Thymus (tissue), 11 donors: ENCODE data around the gene FKBP2. TPM values are rescaled to one million over a fixed set of nuclear protein-coding genes. Genes with fewer than 3 reads are reported as not detected.

Experiments used
- DNase-seq, 9 donors: peaks; one replicate each; pipeline ENCODE4 v3.0.0-alpha.2; 2013; ENCODE audit warnings: low spot score in 9 of 9, low read depth in 6 of 9, missing footprints in 1 of 9
- H3K27ac ChIP-seq, 2 donors: one replicate each; pipeline ENCODE4 v1.5.1; 2013; ENCODE audit warnings: control low read depth in 1 of 2, low read depth in 1 of 2, low read length in 1 of 2, mild to moderate bottlenecking in 1 of 2, moderate library complexity in 1 of 2
- H3K27me3 ChIP-seq, 2 donors: one replicate each; pipeline ENCODE4 v1.5.1; 2013; ENCODE audit warnings: low read length in 1 of 2; ENCODE audit not compliant: control insufficient read depth in 2 of 2, insufficient read depth in 1 of 2
- H3K36me3 ChIP-seq, 2 donors: one replicate each; pipeline ENCODE4 v1.5.1; 2013; ENCODE audit warnings: low read length in 1 of 2, mild to moderate bottlenecking in 1 of 2, moderate library complexity in 1 of 2; ENCODE audit not compliant: control insufficient read depth in 2 of 2, insufficient read depth in 2 of 2
- H3K4me1 ChIP-seq, 2 donors: one replicate each; pipeline ENCODE4 v1.5.1; 2013; ENCODE audit warnings: low read length in 2 of 2; ENCODE audit not compliant: control insufficient read depth in 2 of 2, insufficient read depth in 2 of 2
- H3K4me3 ChIP-seq, 2 donors: one replicate each; pipeline ENCODE4 v1.5.1; 2013; ENCODE audit warnings: low read length in 2 of 2, control low read depth in 1 of 2, mild to moderate bottlenecking in 1 of 2
- H3K9me3 ChIP-seq, 2 donors: one replicate each; pipeline ENCODE4 v1.5.1; 2013; ENCODE audit warnings: low read length in 1 of 2, mild to moderate bottlenecking in 1 of 2; ENCODE audit not compliant: control insufficient read depth in 2 of 2, insufficient read depth in 1 of 2
- WGBS: extraction: QIAGEN DNeasy Blood & Tissue Kit; methylation state at CpG from one replicate; pipeline ENCODE4 v1.1.7; 2013; 5-methylcytosine and 5-hydroxymethylcytosine counted together
- polyA plus RNA-seq: library from polyadenylated mRNA; stranded (reverse); fragments of 200-250 nt; gene quantifications from one replicate; pipeline ENCODE4 v1.2.3, GENCODE V29; 2013
- total RNA-seq: library from RNA; stranded (reverse); fragments of 120-200 nt; gene quantifications from one replicate; pipeline ENCODE4 v1.2.4, GENCODE V29; 2013
- donor health status: healthy.

FKBP2 gene
- total and polyA plus RNA-seq, 2 donors: 45.0 to 128 TPM

DNA sequence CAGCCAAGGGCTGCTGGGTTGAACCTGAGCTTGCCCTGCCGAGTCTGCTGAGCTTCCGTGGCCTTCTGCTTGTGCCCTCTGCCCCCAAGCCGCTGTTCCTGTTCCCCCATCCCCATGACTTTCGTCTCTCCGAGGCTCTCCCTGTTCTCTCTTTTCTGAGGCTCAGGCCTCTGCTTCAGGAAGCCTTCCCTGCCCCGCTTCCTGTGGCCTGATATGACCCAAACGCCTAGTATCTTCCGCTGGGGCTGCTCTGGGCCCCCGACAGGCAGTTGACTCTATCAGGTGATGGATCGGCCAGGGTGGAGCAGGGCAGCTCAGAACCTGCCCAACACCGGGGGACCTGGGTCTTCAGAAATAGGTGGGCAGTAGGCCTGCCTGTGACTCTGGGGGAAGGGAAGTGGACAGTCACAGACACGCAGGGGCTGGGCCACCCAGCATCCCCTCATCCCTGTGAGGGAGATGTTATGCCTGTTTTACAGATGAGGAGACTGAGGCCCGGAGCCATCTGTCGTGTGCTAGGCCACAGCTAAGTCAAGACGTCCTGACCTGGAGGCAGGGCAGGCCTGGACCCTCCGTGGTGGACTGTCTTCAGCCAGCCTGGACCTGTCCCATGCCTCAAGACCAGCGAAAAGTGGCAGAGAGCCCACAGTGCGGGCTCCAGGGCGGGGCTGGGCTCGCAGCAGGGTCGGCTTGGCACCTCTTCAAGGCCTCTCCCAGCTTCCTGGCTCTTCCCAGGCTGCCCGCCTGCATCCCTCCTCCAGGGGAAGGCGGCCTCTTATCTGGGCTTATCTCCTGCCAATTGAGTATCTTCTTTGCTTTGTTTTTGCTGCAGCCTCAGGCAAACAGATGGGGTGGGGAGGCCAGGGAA lies 27.4 kb downstream of the FKBP2 start:
- Histone ChIP-seq H3K9me3 (peaks cover 0 to 5% of the 10 kb centered on the region in 2 donors), H3K27me3 (no peaks in the 10 kb centered on the region), H3K27ac (peak overlapping the region; percentile 95 to 98), H3K36me3 (peaks cover 5 to 9% of the 10 kb centered on the region in 2 donors), H3K4me3 (peak overlapping the region; percentile 78 to 83), H3K4me1 (peaks cover 9 to 32% of the 10 kb centered on the region in 2 donors)
- no peak for DNase-seq
- WGBS: 70% methylated on average over 23 of the region's 23 CpGs

DNA sequence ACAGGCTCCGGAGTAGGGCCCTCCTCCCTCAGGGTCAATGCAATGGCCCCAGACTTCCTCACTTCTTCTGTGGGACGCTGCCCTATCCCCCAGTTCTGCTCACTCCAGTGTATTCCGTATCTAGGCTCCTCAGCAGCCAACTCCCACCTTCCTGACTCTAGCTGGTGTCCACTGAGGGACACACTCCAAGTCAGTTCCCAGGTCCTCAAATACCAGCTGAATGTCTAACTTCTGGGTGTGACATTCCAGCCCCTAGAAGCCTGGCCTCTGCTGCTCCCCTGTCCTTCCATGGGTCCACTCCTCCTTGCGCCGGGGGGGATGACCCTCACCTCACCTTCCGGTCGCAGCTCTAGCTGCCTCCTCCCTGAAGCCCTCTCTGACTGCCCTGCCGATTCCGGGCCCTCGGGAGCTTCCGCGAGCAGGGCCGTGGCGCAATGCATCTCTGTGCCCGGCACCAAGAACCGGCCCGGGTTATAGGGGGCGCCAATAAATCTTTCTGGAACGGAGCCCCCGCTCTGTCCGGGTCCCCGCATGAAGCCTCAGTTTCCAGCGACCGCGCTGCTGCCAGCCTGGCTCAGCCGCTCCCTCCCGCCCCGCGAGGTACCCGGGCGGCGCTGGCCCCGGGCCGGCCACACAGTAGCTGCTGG lies 28.1 kb downstream of the FKBP2 start:
- peak in 2 of 9 donors; percentile 35 to 43 for DNase-seq

DNA sequence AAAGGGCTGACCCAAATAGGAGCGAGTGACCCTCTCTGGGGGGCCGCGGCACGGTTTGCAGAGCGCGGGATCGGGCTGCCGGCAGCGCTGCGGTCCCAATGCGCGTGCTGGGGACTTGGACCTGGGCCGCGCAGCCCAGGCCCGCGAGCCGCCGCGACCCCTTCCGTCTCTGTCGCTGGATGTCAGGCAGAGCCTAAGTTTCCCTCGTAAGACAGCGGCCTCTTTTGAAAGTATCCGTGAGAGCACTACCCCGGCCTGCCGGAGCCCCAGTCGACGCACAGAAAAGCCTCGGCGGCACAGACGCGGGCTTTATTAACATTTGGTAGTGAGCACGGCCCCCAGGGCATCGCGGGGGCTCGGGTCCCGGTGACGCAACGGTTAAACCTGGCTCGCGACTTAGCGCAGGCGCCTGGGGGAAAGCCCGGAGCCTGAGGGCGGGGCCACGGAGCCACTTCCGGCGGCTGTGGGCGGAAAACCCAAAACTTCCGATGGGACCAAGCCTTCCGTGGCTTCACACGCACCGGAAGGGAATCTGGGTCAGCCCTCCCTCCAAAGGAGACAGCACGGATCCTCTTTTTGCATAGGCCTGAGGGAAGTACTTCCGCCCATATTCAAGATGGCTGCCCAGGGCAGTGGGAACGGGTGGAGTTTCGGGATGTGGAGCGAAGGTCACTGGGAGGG lies 28.8 kb downstream of the FKBP2 start:
- no peaks in the 10 kb centered on the region for H3K27me3 ChIP-seq
- peak overlapping the region; percentile 78 to 83 for H3K4me3 ChIP-seq
- peak; percentile 97 to 99 (median 98) for DNase-seq
- peaks cover 0 to 5% of the 10 kb centered on the region in 2 donors for H3K9me3 ChIP-seq
- peaks cover 9 to 32% of the 10 kb centered on the region in 2 donors for H3K4me1 ChIP-seq
- H3K27ac ChIP-seq: peak overlapping the region; percentile 95 to 98
- H3K36me3 ChIP-seq: peaks cover 5 to 9% of the 10 kb centered on the region in 2 donors
- under 1% methylated on average over 58 of the region's 58 CpGs for WGBS

More for the DNA sequence above, 28.1 kb downstream of the FKBP2 start:
- Histone ChIP-seq H3K27ac (peak overlapping the region; percentile 95 to 98), H3K36me3 (peaks cover 5 to 9% of the 10 kb centered on the region in 2 donors), H3K9me3 (peaks cover 0 to 5% of the 10 kb centered on the region in 2 donors), H3K4me3 (peak overlapping the region; percentile 78 to 83), H3K27me3 (no peaks in the 10 kb centered on the region), H3K4me1 (peaks cover 9 to 32% of the 10 kb centered on the region in 2 donors)
- WGBS: 5% methylated on average over 34 of the region's 34 CpGs

DNA sequence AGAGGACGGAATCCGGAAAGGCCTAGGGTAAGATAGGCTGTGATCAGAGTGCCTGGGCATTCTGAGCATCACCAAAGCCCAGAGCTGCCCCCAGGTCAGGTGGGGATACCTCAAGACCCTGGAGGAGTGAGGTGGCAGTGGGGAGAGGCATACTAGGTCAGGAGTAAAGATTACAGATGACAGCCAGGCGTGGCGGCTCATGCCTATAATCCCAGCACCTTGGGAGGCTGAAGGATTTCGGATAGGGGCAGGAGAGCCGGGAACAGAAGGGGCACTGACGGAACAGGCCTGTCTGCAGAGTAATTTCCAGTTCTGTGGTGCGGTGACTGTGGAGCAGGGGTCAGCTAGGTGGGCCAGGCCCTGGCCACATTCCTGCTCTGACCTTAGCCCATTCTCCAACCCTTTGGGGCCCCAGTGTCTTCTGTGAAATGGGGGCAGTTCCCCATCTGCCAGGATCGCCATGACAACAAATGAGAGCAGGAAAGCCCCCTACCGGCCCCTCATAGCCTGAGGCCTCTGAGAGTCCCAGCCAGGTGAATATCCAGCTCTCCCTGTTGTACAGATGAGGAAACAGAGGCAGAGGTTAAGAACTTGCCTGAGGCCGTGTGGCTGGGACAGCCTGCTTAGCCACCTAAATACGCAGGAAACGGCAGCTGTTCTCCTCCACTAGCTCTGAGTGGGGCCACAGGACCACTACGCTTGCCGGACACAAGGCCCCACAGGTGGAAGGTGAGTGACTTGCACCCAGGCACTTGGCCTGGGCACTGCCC lies 34.3 kb downstream of the FKBP2 start:
- peaks cover 0 to 14% of the 10 kb centered on the region in 2 donors for H3K4me1 ChIP-seq
- no peak for DNase-seq
- 98% methylated on average over 15 of the region's 15 CpGs for WGBS
- no peak overlapping the region for H3K4me3 ChIP-seq
- no peak overlapping the region for H3K27ac ChIP-seq
- H3K9me3 ChIP-seq: peaks cover 0 to 3% of the 10 kb centered on the region in 2 donors
- peaks cover 22 to 28% of the 10 kb centered on the region in 2 donors for H3K36me3 ChIP-seq
- H3K27me3 ChIP-seq: no peaks in the 10 kb centered on the region

DNA sequence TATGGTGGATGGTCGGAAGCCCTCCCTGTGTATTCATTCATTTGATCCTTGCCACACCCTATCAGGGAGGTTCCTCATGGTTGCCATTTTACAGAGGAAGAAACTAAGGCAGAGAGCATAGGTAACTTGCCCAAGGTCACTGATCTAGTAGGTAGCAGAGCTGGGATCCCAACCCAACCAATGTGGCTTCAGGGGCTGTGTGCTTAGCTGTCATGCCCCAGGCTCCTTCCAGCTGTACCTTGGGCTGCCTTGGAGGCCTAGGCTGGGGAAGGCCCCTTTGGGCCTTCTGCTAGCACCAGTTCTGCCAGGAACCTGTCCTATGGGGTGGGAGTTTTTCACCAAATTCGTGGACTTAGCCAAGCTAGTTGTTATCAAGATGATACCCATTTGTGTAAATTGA lies 34.9 kb downstream of the FKBP2 start:
- Histone ChIP-seq H3K27ac (no peak overlapping the region), H3K27me3 (no peaks in the 10 kb centered on the region), H3K4me1 (peaks cover 0 to 8% of the 10 kb centered on the region in 2 donors), H3K9me3 (no peaks in the 10 kb centered on the region), H3K4me3 (no peak overlapping the region), H3K36me3 (peaks cover 22 to 28% of the 10 kb centered on the region in 2 donors)
- no peak for DNase-seq
- WGBS: 98% methylated on average over 2 of the region's 2 CpGs

GRCh38 chr11:64276653-64277431 lies 35.9 kb downstream of the FKBP2 start:
- no peak for DNase-seq
- Histone ChIP-seq H3K4me3 (no peak overlapping the region), H3K36me3 (peaks cover 30 to 34% of the 10 kb centered on the region in 2 donors), H3K4me1 (peaks cover 0 to 4% of the 10 kb centered on the region in 2 donors), H3K27me3 (no peaks in the 10 kb centered on the region), H3K27ac (no peak overlapping the region), H3K9me3 (no peaks in the 10 kb centered on the region)
- 96% methylated on average over 17 of the region's 17 CpGs for WGBS

DNA sequence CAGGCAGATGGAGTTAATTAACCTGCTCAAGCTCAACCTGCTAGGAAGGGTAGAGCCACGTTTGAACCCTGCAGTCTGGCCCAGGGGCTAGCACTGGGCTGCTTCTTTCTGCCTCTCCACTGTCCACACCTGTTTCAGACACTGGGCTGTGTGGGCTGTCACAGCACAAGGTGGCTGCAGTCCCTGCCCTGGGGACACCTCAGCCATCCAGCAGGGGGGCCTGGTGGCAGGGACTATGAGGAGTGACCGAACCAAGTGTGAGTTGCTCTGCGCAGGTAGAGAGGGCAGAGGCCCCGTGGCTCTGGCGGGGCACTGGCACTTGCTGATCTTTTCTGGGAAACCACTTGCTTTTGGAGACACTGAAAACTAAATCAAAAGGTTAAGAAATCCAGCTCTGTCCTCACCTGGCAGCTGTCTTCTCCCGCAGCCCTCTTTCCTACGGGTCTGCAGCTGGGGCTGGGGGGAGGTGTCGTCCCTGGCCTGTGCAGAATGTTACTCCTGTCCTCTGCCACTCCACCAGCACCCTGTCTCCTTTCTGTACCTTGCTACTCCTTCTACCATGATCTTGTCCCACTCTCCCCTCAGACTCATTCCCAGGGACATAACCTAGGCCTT lies 37.8 kb downstream of the FKBP2 start:
- Histone ChIP-seq H3K36me3 (peaks cover 40 to 44% of the 10 kb centered on the region in 2 donors), H3K27me3 (no peaks in the 10 kb centered on the region), H3K9me3 (peaks cover 0 to 1% of the 10 kb centered on the region in 2 donors), H3K4me3 (no peak overlapping the region), H3K27ac (no peak overlapping the region), H3K4me1 (peaks cover 2 to 6% of the 10 kb centered on the region in 2 donors)
- no peak for DNase-seq
- WGBS: 95% methylated on average over 8 of the region's 8 CpGs
